H1 (cell line): ENCODE measurements around the gene SVOPL. TPM values are rescaled to one million over a fixed set of nuclear protein-coding genes. Genes with fewer than 3 reads are reported as not detected.

ENCODE experiments used
- CTCF ChIA-PET: fragments of 300-600 bp; sonication (Branson Sonifier 250); formaldehyde crosslinking; loops from one replicate; lab custom pipeline; 2021; ENCODE audit not compliant: partially characterized antibody; lab: Charles Lee
- POLR2A ChIA-PET: fragments of 300-600 bp; sonication (Branson Sonifier 250); formaldehyde crosslinking; loops from one replicate; lab custom pipeline; 2021; ENCODE audit warnings: inconsistent platforms; ENCODE audit not compliant: partially characterized antibody; lab: Charles Lee
- DNase-seq, 2 experiments: peaks; one replicate each; pipeline versions ENCODE4 v3.0.0 to v3.0.0-alpha.2; 2010 to 2022; ENCODE audit warnings: low spot score in 2 of 2, low read depth in 1 of 2, mixed read lengths in 1 of 2
- FAIRE-seq: peaks from 2 replicates; lab custom pipeline; 2011; peaks lifted over from hg19 to GRCh38; lab: Jason Lieb, UNC
- H2AFZ ChIP-seq: 2 replicates; pipeline ENCODE4 v1.8.1; 2012; ENCODE audit warnings: low read length, inconsistent platforms
- H2AK5ac ChIP-seq: 2 replicates; pipeline ENCODE4 v1.6.1; 2013; ENCODE audit warnings: low read depth, low read length
- H2BK120ac ChIP-seq: replicated peaks from 2 replicates; pipeline ENCODE3; 2013; ENCODE audit warnings: low read depth, low read length, inconsistent platforms
- H2BK12ac ChIP-seq: 2 replicates; pipeline ENCODE4 v1.6.1; 2013; ENCODE audit warnings: low read depth, low read length
- H2BK15ac ChIP-seq: 2 replicates; pipeline ENCODE4 v1.6.1; 2013; ENCODE audit warnings: low read length
- H2BK20ac ChIP-seq: 2 replicates; pipeline ENCODE4 v1.6.1; 2013; ENCODE audit warnings: low read length
- H2BK5ac ChIP-seq: 2 replicates; pipeline ENCODE4 v1.6.1; 2013; ENCODE audit warnings: low read depth, low read length
- H3K14ac ChIP-seq: 2 replicates; pipeline ENCODE4 v1.6.1; 2013; ENCODE audit warnings: inconsistent platforms; ENCODE audit not compliant: insufficient read length
- H3K18ac ChIP-seq: 2 replicates; pipeline ENCODE4 v1.6.1; 2013; ENCODE audit warnings: low read length; ENCODE audit errors: extremely low read depth
- H3K23ac ChIP-seq: 2 replicates; pipeline ENCODE4 v1.6.1; 2013; ENCODE audit warnings: inconsistent platforms; ENCODE audit not compliant: insufficient read length
- H3K23me2 ChIP-seq: 2 replicates; pipeline ENCODE4 v1.6.1; 2013; ENCODE audit warnings: low read depth, low read length
- H3K27ac ChIP-seq: 2 replicates; pipeline ENCODE4 v1.6.1; 2011; ENCODE audit warnings: low read depth, low read length, inconsistent platforms
- H3K27me3 ChIP-seq, 4 experiments: replicated peaks in 1 of 4; 1 replicate in 1 of 4; 2 replicates in 3 of 4; pipeline versions ENCODE4 v1.6.1 to v1.8.1; 2011 to 2013; ENCODE audit warnings: low read length in 3 of 4, mild to moderate bottlenecking in 3 of 4, inconsistent platforms in 2 of 4, mixed read lengths in 2 of 4, moderate library complexity in 1 of 4; ENCODE audit not compliant: control insufficient read depth in 3 of 4, insufficient read depth in 3 of 4; ENCODE audit errors: extremely low read depth in 1 of 4
- H3K36me3 ChIP-seq, 4 experiments: 2 replicates each; pipeline versions ENCODE4 v1.6.1 to v1.8.1; 2011 to 2013; ENCODE audit warnings: mild to moderate bottlenecking in 4 of 4, low read length in 3 of 4, moderate library complexity in 2 of 4, control low read depth in 1 of 4, inconsistent platforms in 1 of 4; ENCODE audit not compliant: insufficient read depth in 4 of 4, control insufficient read depth in 2 of 4
- H3K4ac ChIP-seq: replicated peaks from 2 replicates; pipeline ENCODE3; 2013; ENCODE audit warnings: low read length, low read depth, mixed read lengths, inconsistent platforms; ENCODE audit not compliant: insufficient read length
- H3K4me1 ChIP-seq, 4 experiments: replicated peaks in 1 of 4; 1 replicate in 1 of 4; 2 replicates in 3 of 4; pipeline versions ENCODE4 v1.6.1 to v1.8.1; 2011 to 2013; ENCODE audit warnings: low read length in 3 of 4, inconsistent platforms in 2 of 4, mixed read lengths in 1 of 4; ENCODE audit not compliant: insufficient read depth in 4 of 4, control insufficient read depth in 3 of 4
- H3K4me2 ChIP-seq, 2 experiments: 2 replicates each; pipeline versions ENCODE4 v1.6.1 to v1.8.1; 2011 to 2013; ENCODE audit warnings: low read depth in 2 of 2, low read length in 2 of 2, control low read depth in 1 of 2, inconsistent platforms in 1 of 2, mild to moderate bottlenecking in 1 of 2; ENCODE audit not compliant: insufficient read depth in 1 of 2
- H3K4me3 ChIP-seq, 4 experiments: fragments of 200-600, 300-600 bp in 1 of 4; sonication (generic), shearing (Covaris generic), sonication (Bioruptor Twin) in 1 of 4; 2 replicates each; pipeline versions ENCODE4 v1.5.1 to v1.8.1; 2011 to 2016; ENCODE audit warnings: low read length in 4 of 4, low read depth in 3 of 4, control low read depth in 2 of 4, inconsistent platforms in 2 of 4, mild to moderate bottlenecking in 2 of 4, mixed read lengths in 1 of 4, moderate library complexity in 1 of 4; ENCODE audit not compliant: insufficient read depth in 2 of 4; ENCODE audit errors: extremely low read depth in 1 of 4
- H3K56ac ChIP-seq: replicated peaks from 2 replicates; pipeline ENCODE3; 2013; ENCODE audit warnings: low read depth, mild to moderate bottlenecking, mixed read lengths, low read length, inconsistent platforms; ENCODE audit not compliant: insufficient read length
- H3K79me1 ChIP-seq: 2 replicates; pipeline ENCODE4 v1.6.1; 2013; ENCODE audit warnings: low read depth, low read length, control low read depth
- H3K79me2 ChIP-seq, 2 experiments: 2 replicates each; pipeline versions ENCODE4 v1.6.1 to v1.8.1; 2012 to 2013; ENCODE audit warnings: low read length in 2 of 2, mild to moderate bottlenecking in 2 of 2, inconsistent platforms in 1 of 2; ENCODE audit not compliant: insufficient read depth in 2 of 2, control insufficient read depth in 1 of 2
- H3K9ac ChIP-seq, 4 experiments: replicated peaks in 1 of 4; 1 replicate in 1 of 4; 2 replicates in 3 of 4; pipeline versions ENCODE4 v1.6.1 to v1.8.1; 2011 to 2013; ENCODE audit warnings: low read depth in 3 of 4, low read length in 3 of 4, control low read depth in 2 of 4, mild to moderate bottlenecking in 2 of 4, moderate library complexity in 2 of 4, inconsistent platforms in 1 of 4; ENCODE audit errors: extremely low read depth in 1 of 4
- H3K9me3 ChIP-seq, 2 experiments: 2 replicates each; pipeline versions ENCODE4 v1.6.1 to v1.8.1; 2012 to 2013; ENCODE audit warnings: mild to moderate bottlenecking in 2 of 2, moderate library complexity in 2 of 2, control low read depth in 1 of 2, inconsistent platforms in 1 of 2, low read depth in 1 of 2, low read length in 1 of 2, mixed read lengths in 1 of 2; ENCODE audit not compliant: insufficient read depth in 2 of 2
- H4K20me1 ChIP-seq, 2 experiments: replicated peaks in 1 of 2; 2 replicates each; pipeline versions ENCODE3 to v1.8.1; 2011 to 2013; ENCODE audit warnings: inconsistent platforms in 2 of 2, low read length in 2 of 2, mild to moderate bottlenecking in 1 of 2; ENCODE audit not compliant: insufficient read depth in 2 of 2, control insufficient read depth in 1 of 2
- H4K5ac ChIP-seq: 2 replicates; pipeline ENCODE4 v1.6.1; 2013; ENCODE audit warnings: low read length, low read depth, mixed read lengths, inconsistent platforms; ENCODE audit not compliant: insufficient read length
- H4K8ac ChIP-seq: 2 replicates; pipeline ENCODE4 v1.8.0; 2013; ENCODE audit warnings: mild to moderate bottlenecking, moderate library complexity, low read length, inconsistent platforms; ENCODE audit not compliant: insufficient read depth; ENCODE audit errors: extremely low read depth
- H4K91ac ChIP-seq: replicated peaks from 2 replicates; pipeline ENCODE3; 2013; ENCODE audit warnings: low read length, mixed read lengths, inconsistent platforms; ENCODE audit not compliant: insufficient read length
- BRCA1 ChIP-seq: IDR thresholded peaks from 2 replicates; pipeline ENCODE4 v1.6.1; 2012; ENCODE audit warnings: low read depth, low read length, improper control_type of control experiment
- CBX8 ChIP-seq: fragments of 300-800, 300-1000 bp; sonication (generic); IDR thresholded peaks from 2 replicates; pipeline ENCODE4 v1.7.1; 2016; ENCODE audit warnings: low read depth, low read length, borderline replicate concordance
- CHD2 ChIP-seq: IDR thresholded peaks from 2 replicates; pipeline ENCODE4 v1.6.1; 2012; ENCODE audit warnings: low read length, improper control_type of control experiment
- CTCF ChIP-seq, 3 experiments: IDR thresholded peaks; 1 replicate in 2 of 3; 2 replicates in 1 of 3; pipeline versions ENCODE4 v1.5.1 to v1.6.1; 2011; ENCODE audit warnings: low read length in 3 of 3, mild to moderate bottlenecking in 3 of 3, inconsistent platforms in 2 of 3, low read depth in 1 of 3, moderate library complexity in 1 of 3; ENCODE audit not compliant: insufficient read depth in 1 of 3; ENCODE audit errors: control extremely low read depth in 1 of 3
- E2F6 ChIP-seq: IDR thresholded peaks from 2 replicates; pipeline ENCODE4 v1.6.1; 2012; ENCODE audit warnings: inconsistent platforms
- KDM4A ChIP-seq: IDR thresholded peaks from one replicate; pipeline ENCODE4 v1.7.1; 2012; ENCODE audit warnings: low read depth, mild to moderate bottlenecking, moderate library complexity, low read length, inconsistent platforms; ENCODE audit not compliant: severe bottlenecking
- MAFK ChIP-seq: IDR thresholded peaks from 2 replicates; pipeline ENCODE4 v1.6.1; 2012; ENCODE audit warnings: low read depth, mild to moderate bottlenecking, improper control_type of control experiment, low read length
- SIRT6 ChIP-seq: IDR thresholded peaks from one replicate; pipeline ENCODE4 v1.7.1; 2012; ENCODE audit warnings: low read length, inconsistent platforms
- SP1 ChIP-seq: IDR thresholded peaks from 2 replicates; pipeline ENCODE4 v1.6.1; 2011; ENCODE audit warnings: low read depth, low read length
- SRF ChIP-seq: IDR thresholded peaks from 2 replicates; pipeline ENCODE4 v1.6.1; 2011; ENCODE audit warnings: mild to moderate bottlenecking, low read depth, low read length, moderate library complexity
- TAF7 ChIP-seq: optimal IDR thresholded peaks from 2 replicates; pipeline ENCODE3; 2011; ENCODE audit warnings: low read depth, mild to moderate bottlenecking, inconsistent platforms, low read length, moderate library complexity, borderline replicate concordance
- YY1 ChIP-seq: IDR thresholded peaks from 2 replicates; pipeline ENCODE4 v1.6.1; 2011; ENCODE audit warnings: low read depth, mild to moderate bottlenecking, low read length
- WGBS, 2 experiments: shearing (Covaris generic) in 1 of 2; methylation state at CpG; one replicate each; pipeline versions ENCODE4 v1.1.6 to v1.1.7; 2013 to 2015; ENCODE audit warnings: low lambda C conversion rate in 2 of 2, mixed read lengths in 2 of 2, inconsistent platforms in 1 of 2, low coverage in 1 of 2, missing lambda C conversion rate in 1 of 2; ENCODE audit not compliant: insufficient replicate concordance in 2 of 2, insufficient coverage in 1 of 2, insufficient read length in 1 of 2; ENCODE audit errors: extremely low coverage in 1 of 2, missing lambda C conversion rate in 1 of 2; 5-methylcytosine and 5-hydroxymethylcytosine counted together
- polyA plus RNA-seq, 7 experiments: library from polyadenylated mRNA; depleted of rRNA in 3 of 7; stranded (reverse) in 5 of 7; unstranded in 2 of 7; fragments of >200 nt in 5 of 7; fragments of 200-250 nt in 2 of 7; gene quantifications; 1 replicate in 5 of 7; 2 replicates in 1 of 7; 4 replicates in 1 of 7; pipeline versions ENCODE4 v1.2.1 to v1.2.3, GENCODE V29; 2011 to 2013; ENCODE audit warnings: missing spikeins in 2 of 7, mixed read lengths in 2 of 7
- total RNA-seq: library from RNA; stranded (reverse); fragmentation: NEBNext Ultra II Directional; extraction: Animal tissue kit (Norgen Biotek cat#: 25700); gene quantifications from 2 replicates; pipeline ENCODE4 v1.2.1, GENCODE V29; 2021

SVOPL gene
- total and polyA plus RNA-seq, 2 of the 8 experiments (the other 6 are each of a cell fraction or from before 2014, with no cell fraction given): 1.1 to 1.4 TPM

- no peak overlapping the region for H3K27ac ChIP-seq
- no peak overlapping the region for H3K4me2 ChIP-seq
- H3K23me2 ChIP-seq: no peaks in the 10 kb centered on the region
- H3K36me3 ChIP-seq: no peaks in the 10 kb centered on the region
- DNase-seq (no peak), FAIRE-seq (no peak)
- no peak overlapping the region for H2BK15ac ChIP-seq
- H3K18ac ChIP-seq: no peak overlapping the region
- H2BK5ac ChIP-seq: no peak overlapping the region
- no peaks in the 10 kb centered on the region for H3K9me3 ChIP-seq
- no peaks in the 10 kb centered on the region for H3K4me1 ChIP-seq
- H3K9ac ChIP-seq: no peak overlapping the region
- H3K4ac ChIP-seq: no peak overlapping the region
- CTCF ChIA-PET: interaction anchor here (1.0 kb wide), 2 partner anchors 106 to 951 kb away, joined by 3 read pairs; no protein-coding TSS in a partner anchor
- H2AFZ ChIP-seq: no peak overlapping the region
- POLR2A ChIA-PET: no interaction called here
- no peaks in the 10 kb centered on the region for H3K79me1 ChIP-seq
- no peaks in the 10 kb centered on the region for H4K20me1 ChIP-seq
- no peak overlapping the region for H3K14ac ChIP-seq
- no peak overlapping the region for H4K5ac ChIP-seq
- peak overlapping the region; percentile 57; the same call in 1 of the 2 replicates for H4K8ac ChIP-seq
- H4K91ac ChIP-seq: no peak overlapping the region
- no peak overlapping the region for H2BK20ac ChIP-seq
- H2BK12ac ChIP-seq: no peak overlapping the region
- no peak overlapping the region for H3K56ac ChIP-seq
- 95% methylated on average over 10 of the region's 10 CpGs; no CpG with 5 or more reads in 1 of the 2 experiments for WGBS, 2 experiments
- H3K27me3 ChIP-seq: no peaks in the 10 kb centered on the region
- H2BK120ac ChIP-seq: no peak overlapping the region
- no peak overlapping the region for H2AK5ac ChIP-seq
- H3K4me3 ChIP-seq: no peak overlapping the region
- no peaks in the 10 kb centered on the region for H3K79me2 ChIP-seq
- H3K23ac ChIP-seq: no peak overlapping the region
- TF ChIP-seq SIRT6: no peak
- TF ChIP-seq SRF: no peak
- no peak for TF ChIP-seq CBX8
- no peak for TF ChIP-seq KDM4A
- TF ChIP-seq SP1: no peak
- TF ChIP-seq TAF7: no peak
- no peak for TF ChIP-seq BRCA1
- TF ChIP-seq MAFK: no peak
- TF ChIP-seq CTCF (IDR thresholded peaks at IDR 0.05; ENCODE audit: control extremely low read depth in 1 of 3, insufficient read depth in 1 of 3, low read depth in 1 of 3, low read length in 3 of 3): no peak
- TF ChIP-seq E2F6: no peak
- no peak for TF ChIP-seq YY1
- no peak for TF ChIP-seq CHD2
Measured at GRCh38 chr7:138618506-138618905, 82.7 kb downstream of the SVOPL start.
